ENCODE results near the gene IHH. TPM values are rescaled to one million over a fixed set of nuclear protein-coding genes. Genes with fewer than 3 reads are reported as not detected.

IHH gene
- total RNA-seq = 0.29 TPM in 1 of 2 replicates, not detected in the other

GRCh38 chr2:219060821-219061791 is at the start of gene IHH:
Gene IHH (minus strand): TSS chr2:219060921. CDS start chr2:219060467, 454 bp downstream.
- no peak for TF ChIP-seq CTCF (conservative IDR thresholded peaks at IDR 0.05; ENCODE audit: low read depth, low read length)
- peak within 1 kb of the TSS; percentile 43 for H3K4me3 ChIP-seq (ENCODE audit: low read depth, low read length)
- no peak for DNase-seq (ENCODE audit: low read depth)

- DNase-seq (ENCODE audit: low read depth) = no peak
- H3K4me3 ChIP-seq (ENCODE audit: low read depth, low read length) = no peak overlapping the region
- TF ChIP-seq CTCF (conservative IDR thresholded peaks at IDR 0.05; ENCODE audit: low read depth, low read length) = no peak
These were observed 48.8 kb upstream of the IHH start for GRCh38 chr2:219109471-219109870.

GRCh38 chr2:219107758-219108157 is 47.0 kb upstream of the IHH start:
- DNase-seq (ENCODE audit: low read depth) = no peak
- no peak overlapping the region for H3K4me3 ChIP-seq (ENCODE audit: low read depth, low read length)
- TF ChIP-seq CTCF (conservative IDR thresholded peaks at IDR 0.05; ENCODE audit: low read depth, low read length) = no peak

- no peak for DNase-seq (ENCODE audit: low read depth)
- TF ChIP-seq CTCF (conservative IDR thresholded peaks at IDR 0.05; ENCODE audit: low read depth, low read length) = no peak
- H3K4me3 ChIP-seq (ENCODE audit: low read depth, low read length) = no peak overlapping the region
These were observed 45.5 kb upstream of the IHH start for GRCh38 chr2:219106251-219106650.

- peak; percentile 93 for TF ChIP-seq CTCF (conservative IDR thresholded peaks at IDR 0.05; ENCODE audit: low read depth, low read length)
- DNase-seq (ENCODE audit: low read depth) = no peak
- H3K4me3 ChIP-seq (ENCODE audit: low read depth, low read length) = no peak overlapping the region
These were observed 43.6 kb upstream of the IHH start for GRCh38 chr2:219104107-219105035.

- no peak for DNase-seq (ENCODE audit: low read depth)
These were observed 38.6 kb upstream of the IHH start for GRCh38 chr2:219099329-219099728.

More at GRCh38 chr2:219099329-219099728, 38.6 kb upstream of the IHH start:
- TF ChIP-seq CTCF (conservative IDR thresholded peaks at IDR 0.05; ENCODE audit: low read depth, low read length) = no peak
- H3K4me3 ChIP-seq (ENCODE audit: low read depth, low read length) = no peak overlapping the region
